Naive thymus-derived CD4-positive, alpha-beta T cell (primary cell): ENCODE results near the gene LNPEP. TPM values are rescaled to one million over a fixed set of nuclear protein-coding genes. Genes with fewer than 3 reads are reported as not detected.

Source experiments
- ATAC-seq: fragments of 150-1000 bp; cut with Tn5 transposase; 2 replicates; pipeline ENCODE4 v1.10.0; 2021; ENCODE audit warnings: mild to moderate bottlenecking, moderate library complexity
- CTCF ChIA-PET: fragments of 350-600 bp; sonication (Branson Sonifier 250); formaldehyde crosslinking; loops from one replicate; lab custom pipeline; 2021; ENCODE audit warnings: antibody characterized with exemption; lab: Charles Lee
- POLR2A ChIA-PET: fragments of 350-600 bp; sonication (Branson Sonifier 250); formaldehyde crosslinking; loops from one replicate; lab custom pipeline; 2021; ENCODE audit warnings: antibody characterized with exemption, inconsistent platforms; lab: Charles Lee
- DNase-seq, 9 donors: peaks; one replicate each; pipeline versions ENCODE4 v3.0.0 to v3.0.0-alpha.2; 2020 to 2022; ENCODE audit warnings: mixed read lengths in 1 of 9
- H3K27ac ChIP-seq: one replicate; pipeline ENCODE4 v1.7.0; 2013; ENCODE audit warnings: mild to moderate bottlenecking, low read depth, low read length, moderate library complexity
- H3K27me3 ChIP-seq, 2 donors: one replicate each; pipeline ENCODE4 v1.7.0; 2013; ENCODE audit warnings: low read length in 2 of 2, mild to moderate bottlenecking in 2 of 2, moderate library complexity in 2 of 2; ENCODE audit not compliant: control insufficient read depth in 2 of 2, insufficient read depth in 2 of 2
- H3K36me3 ChIP-seq, 3 experiments: 1 replicate in 2 of 3; 2 replicates in 1 of 3; pipeline ENCODE4 v1.7.0; 2013; ENCODE audit warnings: low read length in 3 of 3, mild to moderate bottlenecking in 3 of 3, moderate library complexity in 1 of 3; ENCODE audit not compliant: insufficient read depth in 3 of 3, control insufficient read depth in 2 of 3
- H3K4me1 ChIP-seq, 2 donors: one replicate each; pipeline ENCODE4 v1.7.0; 2013; ENCODE audit warnings: low read length in 2 of 2, mild to moderate bottlenecking in 2 of 2, moderate library complexity in 1 of 2; ENCODE audit not compliant: control insufficient read depth in 2 of 2, insufficient read depth in 2 of 2
- H3K4me3 ChIP-seq: 2 replicates; pipeline ENCODE4 v1.7.0; 2013; ENCODE audit warnings: mild to moderate bottlenecking, low read length
- H3K9me3 ChIP-seq, 3 experiments: 1 replicate in 2 of 3; 2 replicates in 1 of 3; pipeline ENCODE4 v1.7.0; 2013; ENCODE audit warnings: low read length in 3 of 3; ENCODE audit not compliant: control insufficient read depth in 2 of 3
- H3K27ac Mint-ChIP-seq, 9 donors: one replicate each; pipeline ENCODE4 v1.8.0; 2020 to 2022; ENCODE audit warnings: mixed read lengths in 9 of 9, mild to moderate bottlenecking in 8 of 9, moderate library complexity in 5 of 9, inconsistent platforms in 2 of 9
- H3K27me3 Mint-ChIP-seq, 5 donors: one replicate each; pipeline ENCODE4 v1.8.0; 2021 to 2022; ENCODE audit warnings: mixed read lengths in 5 of 5, mild to moderate bottlenecking in 1 of 5
- H3K36me3 Mint-ChIP-seq, 5 donors: one replicate each; pipeline ENCODE4 v1.8.0; 2020 to 2022; ENCODE audit warnings: mixed read lengths in 5 of 5, mild to moderate bottlenecking in 3 of 5, inconsistent platforms in 1 of 5
- H3K4me1 Mint-ChIP-seq, 7 donors: one replicate each; pipeline ENCODE4 v1.8.0; 2020 to 2022; ENCODE audit warnings: mixed read lengths in 7 of 7, mild to moderate bottlenecking in 3 of 7, inconsistent platforms in 1 of 7
- H3K4me3 Mint-ChIP-seq, 10 donors: one replicate each; pipeline ENCODE4 v1.8.0; 2020 to 2022; ENCODE audit warnings: mild to moderate bottlenecking in 10 of 10, mixed read lengths in 10 of 10, moderate library complexity in 6 of 10, inconsistent platforms in 2 of 10
- H3K9me3 Mint-ChIP-seq, 11 donors: one replicate each; pipeline ENCODE4 v1.8.0; 2020 to 2022; ENCODE audit warnings: mixed read lengths in 11 of 11, mild to moderate bottlenecking in 4 of 11, inconsistent platforms in 1 of 11, moderate library complexity in 1 of 11
- intact Hi-C, 2 donors: fragments of 100-400 bp; cut with micrococcal nuclease; formaldehyde crosslinking; loops; one replicate each; pipeline ENCODE4 v1.15.1; 2023
- polyA plus RNA-seq, 2 donors: library from polyadenylated mRNA; unstranded; fragments of 300-500 nt; fragmentation: Illumina TruSeq; gene quantifications; one replicate each; pipeline ENCODE4 v1.2.3, GENCODE V29; 2021
- total RNA-seq, 6 experiments: library from RNA in 5 of 6; stranded (reverse) in 5 of 6; gene quantifications; 1 replicate in 5 of 6; 2 replicates in 1 of 6; pipeline ENCODE4 v1.2.3 and lab custom pipeline; 2021 to 2026

LNPEP gene
- total and polyA plus RNA-seq, 7 experiments from 2014 or later, result 53.2 to 109 (median 82.6) TPM

DNA sequence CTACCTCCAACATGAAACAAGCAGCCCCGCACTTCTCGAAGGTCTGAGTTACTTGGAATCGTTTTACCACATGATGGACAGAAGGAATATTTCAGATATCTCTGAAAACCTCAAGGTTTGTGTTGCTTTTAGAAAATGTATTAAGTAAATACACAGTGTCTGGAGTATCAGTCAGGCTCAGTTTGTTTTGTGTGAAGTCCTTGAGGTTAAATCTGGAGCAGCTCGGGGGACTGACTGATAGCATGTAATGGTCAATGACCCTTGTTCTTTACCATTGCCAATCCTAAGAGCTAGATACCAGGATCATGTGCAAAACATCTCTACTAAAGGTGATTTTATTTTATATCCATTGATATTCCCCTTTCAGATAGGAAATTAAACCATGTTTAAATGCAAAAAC is 26.9 kb upstream of the LNPEP start:
- Mint-ChIP-seq H3K36me3 (peaks cover 12 to 47% (median 34%) of the 10 kb centered on the region in 5 donors), H3K27ac (peak overlapping the region in 3 of 9 donors; percentile 3 to 38 (median 21)), H3K27me3 (no peaks in the 10 kb centered on the region), H3K4me3 (no peak overlapping the region), H3K9me3 (no peaks in the 10 kb centered on the region), H3K4me1 (peaks cover 7 to 34% (median 31%) of the 10 kb centered on the region in 7 donors)
- ChIA-PET CTCF (interaction anchor here (0.6 to 1.3 kb wide), 5 partner anchors 9 to 104 kb away, joined by 3 to 5 read pairs (median 4); partner anchors contain the start of gene LNPEP), POLR2A (interaction anchor here (1.3 to 2.6 kb wide), 2 partner anchors 9 to 15 kb away, joined by 4 to 11 read pairs; no protein-coding TSS in a partner anchor)
- Histone ChIP-seq H3K4me3 (no peak overlapping the region), H3K36me3 (peaks cover 0 to 67% (median 38%) of the 10 kb centered on the region in 3 experiments), H3K27me3 (no peaks in the 10 kb centered on the region), H3K27ac (no peak overlapping the region), H3K9me3 (no peaks in the 10 kb centered on the region), H3K4me1 (no peaks in the 10 kb centered on the region)
- no peak for ATAC-seq
- no peak for DNase-seq
- intact Hi-C loops, result loop anchor here (1.0 to 10.0 kb wide), 2 partner anchors 10 to 134 kb away; no protein-coding TSS in a partner anchor

DNA sequence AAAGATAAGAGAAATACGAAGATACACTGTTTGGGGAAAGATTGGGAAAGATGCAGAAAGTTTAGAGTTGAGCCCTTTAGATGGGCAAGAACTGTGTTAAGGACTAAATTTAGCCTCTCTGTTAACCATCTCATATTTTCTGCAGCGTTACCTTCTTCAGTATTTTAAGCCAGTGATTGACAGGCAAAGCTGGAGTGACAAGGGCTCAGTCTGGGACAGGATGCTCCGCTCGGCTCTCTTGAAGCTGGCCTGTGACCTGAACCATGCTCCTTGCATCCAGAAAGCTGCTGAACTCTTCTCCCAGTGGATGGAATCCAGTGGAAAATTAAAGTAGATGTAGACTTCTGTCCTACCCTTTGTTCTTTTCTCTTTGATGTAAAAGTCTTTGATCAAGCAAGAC is 26.4 kb upstream of the LNPEP start:
- intact Hi-C loops, result loop anchor here (1.0 to 10.0 kb wide), 2 partner anchors 10 to 135 kb away; no protein-coding TSS in a partner anchor
- Mint-ChIP-seq H3K36me3 (peaks cover 16 to 47% (median 34%) of the 10 kb centered on the region in 5 donors), H3K4me3 (no peak overlapping the region), H3K27ac (peak overlapping the region in 6 of 9 donors; percentile 3 to 56 (median 24)), H3K4me1 (peaks cover 10 to 36% (median 31%) of the 10 kb centered on the region in 7 donors), H3K27me3 (no peaks in the 10 kb centered on the region), H3K9me3 (no peaks in the 10 kb centered on the region)
- CTCF ChIA-PET, result interaction anchor here (0.6 to 1.3 kb wide), 4 partner anchors 8 to 41 kb away, joined by 3 to 5 read pairs (median 4); partner anchors contain the start of gene LNPEP
- Histone ChIP-seq H3K9me3 (no peaks in the 10 kb centered on the region), H3K27me3 (no peaks in the 10 kb centered on the region), H3K4me3 (no peak overlapping the region), H3K36me3 (peaks cover 0 to 67% (median 36%) of the 10 kb centered on the region in 3 experiments), H3K27ac (no peak overlapping the region), H3K4me1 (no peaks in the 10 kb centered on the region)
- ATAC-seq (no peak), DNase-seq (no peak)
- POLR2A ChIA-PET, result interaction anchor here (1.1 to 2.6 kb wide), 5 partner anchors 9 to 28 kb away, joined by 3 to 11 read pairs (median 4); no protein-coding TSS in a partner anchor

DNA sequence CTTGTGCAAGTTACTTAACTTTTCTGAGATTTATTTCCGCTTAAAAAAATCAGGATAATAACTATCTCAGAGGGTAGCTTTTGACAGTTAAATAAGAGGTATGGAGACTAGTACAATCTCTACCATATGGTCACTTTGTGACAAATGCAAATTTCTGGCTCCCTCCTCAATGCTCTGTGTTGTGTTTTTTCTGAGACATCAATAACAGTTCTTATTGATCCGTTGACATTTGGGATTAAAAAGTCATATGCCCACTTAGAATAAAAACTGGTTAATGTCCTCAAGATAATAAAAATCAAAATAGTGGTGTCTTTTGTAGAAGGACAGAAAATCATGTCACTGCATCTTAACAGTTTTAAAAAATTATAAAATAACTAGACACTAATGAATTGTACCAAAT is 24.7 kb upstream of the LNPEP start:
- no peak overlapping the region for H3K4me3 ChIP-seq
- intact Hi-C loops, result no loop called here
- H3K36me3 ChIP-seq, result peaks cover 0 to 67% (median 34%) of the 10 kb centered on the region in 3 experiments
- ATAC-seq (no peak), DNase-seq (no peak)
- Mint-ChIP-seq H3K9me3 (no peaks in the 10 kb centered on the region), H3K4me3 (no peak overlapping the region), H3K4me1 (peaks cover 9 to 28% (median 22%) of the 10 kb centered on the region in 7 donors), H3K27me3 (no peaks in the 10 kb centered on the region), H3K27ac (peak overlapping the region in 2 of 9 donors; percentile 32 to 38), H3K36me3 (peaks cover 19 to 37% (median 31%) of the 10 kb centered on the region in 5 donors)
- ChIA-PET CTCF (interaction anchor here (0.5 kb wide), 1 partner anchor 109 kb away, joined by 3 read pairs; no protein-coding TSS in a partner anchor), POLR2A (interaction anchor here (1.4 kb wide), 1 partner anchor 25 kb away, joined by 5 read pairs; the partner anchor contains the start of gene LNPEP)
- H3K4me1 ChIP-seq, result no peaks in the 10 kb centered on the region
- no peaks in the 10 kb centered on the region for H3K27me3 ChIP-seq
- H3K9me3 ChIP-seq, result no peaks in the 10 kb centered on the region
- H3K27ac ChIP-seq, result no peak overlapping the region

DNA sequence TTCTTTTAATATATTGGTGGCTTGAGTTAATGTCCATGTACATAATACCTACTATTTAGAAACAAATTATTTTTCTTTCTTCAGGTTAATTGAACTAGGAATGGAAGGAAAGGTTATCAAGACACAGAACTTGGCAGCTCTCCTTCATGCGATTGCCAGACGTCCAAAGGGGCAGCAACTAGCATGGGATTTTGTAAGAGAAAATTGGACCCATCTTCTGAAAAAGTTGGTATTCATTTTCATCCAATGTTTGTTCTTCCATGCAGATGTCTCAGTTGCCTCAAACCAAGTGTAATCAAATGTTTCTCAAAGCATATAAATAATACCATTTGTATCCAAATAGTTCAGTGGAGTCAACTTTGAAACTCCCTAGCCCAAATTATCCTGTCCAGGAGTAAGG is 22.6 kb upstream of the LNPEP start:
- CTCF ChIA-PET, result interaction anchor here (0.6 to 2.4 kb wide), 2 partner anchors 44 to 83 kb away, joined by 3 to 9 read pairs; no protein-coding TSS in a partner anchor
- no peak overlapping the region for H3K4me3 ChIP-seq
- H3K36me3 ChIP-seq, result peaks cover 0 to 75% (median 34%) of the 10 kb centered on the region in 3 experiments
- Mint-ChIP-seq H3K4me3 (no peak overlapping the region), H3K36me3 (peaks cover 19 to 47% (median 40%) of the 10 kb centered on the region in 5 donors), H3K4me1 (peaks cover 6 to 31% (median 23%) of the 10 kb centered on the region in 7 donors), H3K9me3 (no peaks in the 10 kb centered on the region), H3K27me3 (no peaks in the 10 kb centered on the region), H3K27ac (peak overlapping the region in 2 of 9 donors; percentile 19 to 65)
- DNase-seq (no peak), ATAC-seq (no peak)
- intact Hi-C loops, result no loop called here
- no peak overlapping the region for H3K27ac ChIP-seq
- POLR2A ChIA-PET, result interaction anchor here (1.0 to 1.7 kb wide), 3 partner anchors 11 to 20 kb away, joined by 3 to 5 read pairs (median 4); no protein-coding TSS in a partner anchor
- no peaks in the 10 kb centered on the region for H3K4me1 ChIP-seq
- no peaks in the 10 kb centered on the region for H3K9me3 ChIP-seq
- H3K27me3 ChIP-seq, result no peaks in the 10 kb centered on the region

DNA sequence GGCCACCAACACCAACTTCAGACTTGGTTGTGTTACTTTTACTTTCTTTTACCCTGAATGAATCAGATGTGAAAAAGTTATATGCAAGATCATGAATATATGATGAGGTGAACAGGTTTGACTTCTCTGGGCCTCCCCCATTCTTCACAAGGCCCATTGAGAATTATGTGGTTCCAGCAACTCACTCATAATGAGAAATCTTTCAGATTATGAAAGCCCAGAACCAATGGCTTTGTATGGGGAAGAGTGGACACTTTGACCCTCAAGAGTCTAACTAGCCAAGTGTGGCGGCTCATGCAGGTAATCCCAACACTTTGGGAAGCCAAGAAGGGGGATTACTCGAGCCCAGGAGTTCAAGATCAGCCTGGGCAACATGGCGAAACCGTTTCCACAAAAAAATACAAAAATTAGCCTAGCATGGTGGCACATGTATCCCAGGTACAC is 16.1 kb upstream of the LNPEP start:
- POLR2A ChIA-PET, result no interaction called here
- Histone ChIP-seq H3K4me1 (peaks cover 0 to 16% of the 10 kb centered on the region in 2 donors), H3K36me3 (peaks cover 0 to 35% (median 6%) of the 10 kb centered on the region in 3 experiments), H3K9me3 (no peaks in the 10 kb centered on the region), H3K27ac (no peak overlapping the region), H3K4me3 (no peak overlapping the region), H3K27me3 (no peaks in the 10 kb centered on the region)
- no peaks in the 10 kb centered on the region for H3K9me3 Mint-ChIP-seq
- DNase-seq (no peak), ATAC-seq (no peak)
- no peak overlapping the region for H3K4me3 Mint-ChIP-seq
- peaks cover 14 to 56% (median 49%) of the 10 kb centered on the region in 7 donors for H3K4me1 Mint-ChIP-seq
- intact Hi-C loops, result loop anchor here (1.0 to 2.0 kb wide), 3 partner anchors 10 to 15 kb away; no protein-coding TSS in a partner anchor
- peak overlapping the region in 5 of 9 donors; percentile 54 to 87 (median 77) for H3K27ac Mint-ChIP-seq
- peaks cover 0 to 38% (median 36%) of the 10 kb centered on the region in 5 donors for H3K36me3 Mint-ChIP-seq
- H3K27me3 Mint-ChIP-seq, result no peaks in the 10 kb centered on the region
- CTCF ChIA-PET, result no interaction called here

DNA sequence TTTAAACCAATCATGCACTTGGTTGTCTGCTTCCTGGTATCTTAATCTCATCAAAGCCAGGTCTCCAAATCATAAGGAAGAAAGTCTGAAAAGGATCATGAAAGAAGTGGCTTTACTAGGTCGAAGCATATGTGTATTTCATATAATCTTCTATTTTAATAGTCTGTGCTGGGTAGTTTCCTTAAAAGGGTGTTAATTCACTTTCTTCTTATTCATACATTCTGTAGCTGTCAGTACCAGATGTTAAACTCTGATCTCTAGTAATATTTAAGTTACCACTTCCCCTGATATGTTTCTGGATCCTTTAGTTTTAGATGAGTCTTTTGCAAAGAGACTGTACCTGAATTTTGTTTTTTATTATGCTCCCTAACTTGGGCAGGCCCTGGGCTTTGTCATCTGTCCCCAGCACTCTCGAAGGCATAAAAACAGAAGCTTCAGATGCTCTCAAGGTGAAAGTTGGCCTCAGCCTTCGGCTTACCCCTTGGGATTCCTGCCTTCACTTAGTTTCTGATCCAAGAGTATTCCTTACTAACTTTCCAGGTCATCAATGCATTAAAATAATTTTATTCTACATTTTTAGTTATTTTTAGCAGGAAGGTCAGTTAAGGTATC is 15.0 kb upstream of the LNPEP start:
- intact Hi-C loops, result loop anchor here (1.0 to 2.0 kb wide), 2 partner anchors 12 to 16 kb away; no protein-coding TSS in a partner anchor
- Histone ChIP-seq H3K9me3 (no peaks in the 10 kb centered on the region), H3K4me1 (peaks cover 0 to 22% of the 10 kb centered on the region in 2 donors), H3K36me3 (peaks cover 0 to 31% (median 6%) of the 10 kb centered on the region in 3 experiments), H3K27ac (peak overlapping the region; percentile 29), H3K4me3 (no peak overlapping the region), H3K27me3 (no peaks in the 10 kb centered on the region)
- CTCF ChIA-PET, result no interaction called here
- Mint-ChIP-seq H3K27ac (peak overlapping the region in 8 of 9 donors; percentile 65 to 88 (median 79)), H3K4me1 (peaks cover 14 to 67% (median 60%) of the 10 kb centered on the region in 7 donors), H3K36me3 (peaks cover 0 to 38% (median 33%) of the 10 kb centered on the region in 5 donors), H3K4me3 (peak overlapping the region in 3 of 10 donors; percentile 2 to 49 (median 33)), H3K27me3 (no peaks in the 10 kb centered on the region), H3K9me3 (no peaks in the 10 kb centered on the region)
- DNase-seq, result no peak
- POLR2A ChIA-PET, result interaction anchor here (0.8 kb wide), 1 partner anchor 11 kb away, joined by 3 read pairs; no protein-coding TSS in a partner anchor
- ATAC-seq, result no peak
